ENCODE measurements around the gene SEPHS2. TPM values are rescaled to one million over a fixed set of nuclear protein-coding genes. Genes with fewer than 3 reads are reported as not detected.

The SEPHS2 gene
- total and polyA plus RNA-seq, 2 of the 8 experiments (the other 6 are each of a cell fraction or from before 2014, with no cell fraction given) = 28.2 to 61.8 TPM

- TF ChIP-seq, protein P1, sequence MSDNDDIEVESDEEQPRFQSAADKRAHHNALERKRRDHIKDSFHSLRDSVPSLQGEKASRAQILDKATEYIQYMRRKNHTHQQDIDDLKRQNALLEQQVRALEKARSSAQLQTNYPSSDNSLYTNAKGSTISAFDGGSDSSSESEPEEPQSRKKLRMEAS (IDR thresholded peaks at IDR 0.05) = no peak
- TF ChIP-seq CEBPB (IDR thresholded peaks at IDR 0.05; ENCODE audit: low read depth, low read length) (no peak), BCL11A (IDR thresholded peaks at IDR 0.05; ENCODE audit: low read depth in 2 of 2, low read length in 2 of 2) (no peak), PHF8 (conservative IDR thresholded peaks at IDR 0.05; ENCODE audit: low read depth, low read length) (no peak), CHD1 (IDR thresholded peaks at IDR 0.05; ENCODE audit: low read depth, low read length) (no peak), TEAD4 (IDR thresholded peaks at IDR 0.05; ENCODE audit: low read depth, low read length) (no peak), MAFK (IDR thresholded peaks at IDR 0.05; ENCODE audit: low read depth, low read length) (no peak), SIRT6 (IDR thresholded peaks at IDR 0.05; ENCODE audit: low read length) (no peak)
These were observed 43.3 kb upstream of the SEPHS2 start (continued) for GRCh38 chr16:30488764-30489605.
